GM12878 (cell line): ENCODE data around the gene GNPTAB. TPM values are rescaled to one million over a fixed set of nuclear protein-coding genes. Genes with fewer than 3 reads are reported as not detected.
"Not testable (repeated sequence)": the region's sequence is repeated elsewhere in the genome, so short reads cannot be mapped to it uniquely, and the experiment has no call there.

Experiments
- ATAC-seq: fragments of 200-7000 bp; cut with Tn5 transposase; 3 replicates; pipeline ENCODE4 v1.9.1; 2020; ENCODE audit warnings: mild to moderate bottlenecking, moderate library complexity
- BruUV-seq: library from RNA; stranded (reverse); fragments of 400-500 nt; replicated peaks from 2 replicates; lab custom pipeline; 2021; lab: Mats Ljungman, UMichigan
- CTCF ChIA-PET: fragments of 300-600 bp; sonication (Branson Sonifier 250); formaldehyde crosslinking; extraction: SDS; loops from one replicate; lab custom pipeline; 2021; ENCODE audit warnings: inconsistent platforms; lab: Yijun Ruan, JAX
- POLR2A ChIA-PET: fragments of 350-600 bp; formaldehyde crosslinking; extraction: SDS; loops from one replicate; lab custom pipeline; 2021; ENCODE audit warnings: inconsistent platforms; lab: Charles Lee
- RAD21 ChIA-PET: fragments of 300-600 bp; sonication (Branson Sonifier 250); formaldehyde crosslinking; loops from one replicate; lab custom pipeline; 2023; ENCODE audit warnings: antibody characterized with exemption; ENCODE audit not compliant: unreplicated experiment; lab: Charles Lee
- SMC1A ChIA-PET: fragments of 300-600 bp; sonication (Branson Sonifier 250); formaldehyde crosslinking; loops from one replicate; lab custom pipeline; 2023; ENCODE audit not compliant: unreplicated experiment, uncharacterized antibody; lab: Charles Lee
- DNase-seq: peaks from one replicate; pipeline ENCODE4 v3.0.0-alpha.2; 2011; ENCODE audit warnings: low read depth, low spot score
- FAIRE-seq: peaks from 3 replicates; lab custom pipeline; 2011; peaks lifted over from hg19 to GRCh38; lab: Jason Lieb, UNC
- H2AFZ ChIP-seq: 2 replicates; pipeline ENCODE4 v1.6.0; 2011; ENCODE audit warnings: low read depth, low read length, control low read depth; ENCODE audit not compliant: control insufficient read depth
- H3K27ac ChIP-seq: 2 replicates; pipeline ENCODE4 v1.5.1; 2011; ENCODE audit warnings: control low read depth; ENCODE audit not compliant: control insufficient read depth, insufficient read depth
- H3K27me3 ChIP-seq, 2 experiments: replicated peaks in 1 of 2; 2 replicates each; pipeline versions ENCODE4 v1.6.0 to v1.6.1; 2011; ENCODE audit warnings: low read length in 1 of 2; ENCODE audit not compliant: control insufficient read depth in 2 of 2, insufficient read depth in 2 of 2
- H3K36me3 ChIP-seq, 2 experiments: 2 replicates each; pipeline ENCODE4 v1.5.1; 2011; ENCODE audit warnings: low read length in 1 of 2; ENCODE audit not compliant: control insufficient read depth in 2 of 2, insufficient read depth in 2 of 2
- H3K4me1 ChIP-seq: 2 replicates; pipeline ENCODE4 v1.6.1; 2011; ENCODE audit warnings: mild to moderate bottlenecking, low read length, moderate library complexity, mixed read lengths; ENCODE audit not compliant: control insufficient read depth, insufficient read depth
- H3K4me2 ChIP-seq: 2 replicates; pipeline ENCODE4 v1.6.0; 2011; ENCODE audit warnings: control low read depth; ENCODE audit not compliant: control insufficient read depth, insufficient read depth
- H3K4me3 ChIP-seq: fragments of 200-600 bp; sonication (generic); 2 replicates; pipeline ENCODE4 v1.5.1; 2016
- H3K79me2 ChIP-seq: 2 replicates; pipeline ENCODE4 v1.6.0; 2011; ENCODE audit warnings: low read length; ENCODE audit not compliant: control insufficient read depth, insufficient read depth
- H3K9ac ChIP-seq: 2 replicates; pipeline ENCODE4 v1.8.0; 2011; ENCODE audit warnings: low read length, control low read depth, mixed read lengths; ENCODE audit not compliant: control insufficient read depth, insufficient read depth
- H3K9me3 ChIP-seq: replicated peaks from 3 replicates; pipeline ENCODE4 v1.5.1; 2011; ENCODE audit warnings: mild to moderate bottlenecking, low read length; ENCODE audit not compliant: control insufficient read depth, insufficient read depth
- H4K20me1 ChIP-seq: 2 replicates; pipeline ENCODE4 v1.6.0; 2011; ENCODE audit not compliant: control insufficient read depth, insufficient read depth
- BCL11A ChIP-seq: IDR thresholded peaks from 2 replicates; pipeline ENCODE4 v1.6.1; 2011; ENCODE audit warnings: low read depth, low read length
- WGBS: methylation state at CpG from one replicate; pipeline ENCODE4 v1.1.6; 2016; ENCODE audit warnings: low lambda C conversion rate; ENCODE audit not compliant: insufficient replicate concordance, insufficient coverage; ENCODE audit errors: missing lambda C conversion rate; 5-methylcytosine and 5-hydroxymethylcytosine counted together
- in situ Hi-C: fragments of 300-500 bp; cut with MboI; formaldehyde crosslinking; loops from 9 replicates; pipeline ENCODE4 v1.14.3; 2018; ENCODE audit warnings: mixed read lengths
- intact Hi-C: fragments of 100-400 bp; cut with micrococcal nuclease; formaldehyde crosslinking; loops from one replicate; pipeline ENCODE4 v1.14.2; 2022; ENCODE audit not compliant: unreplicated experiment
- polyA plus RNA-seq, 11 experiments: library from polyadenylated mRNA; depleted of rRNA in 4 of 11; unstranded in 6 of 11; stranded (reverse) in 5 of 11; fragments of >200 nt; fragmentation: Nextera tagmentation in 4 of 11; fragmentation: Illumina TruSeq in 1 of 11; extraction: Ambion mirVana in 4 of 11; extraction: Trizol in 1 of 11; gene quantifications; 1 replicate in 1 of 11; 2 replicates in 10 of 11; pipeline versions ENCODE4 v1.2.1 to v1.2.3, GENCODE V29; 2011 to 2016; ENCODE audit warnings: inconsistent platforms in 2 of 11, missing spikeins in 2 of 11, low read depth in 1 of 11
- total RNA-seq, 4 experiments: library from RNA; depleted of rRNA in 3 of 4; stranded (reverse); fragments of >200 nt in 3 of 4; fragmentation: Illumina TruSeq in 1 of 4; extraction: Trizol in 1 of 4; gene quantifications; 2 replicates each; pipeline versions ENCODE4 v1.2.1 to v1.2.3, GENCODE V29; 2013 to 2021

GNPTAB gene
- total and polyA plus RNA-seq, 10 of the 15 experiments (the other 5 are each of a cell fraction or from before 2014, with no cell fraction given) = 9.8 to 38.9 (median 35.3) TPM

- H3K4me2 ChIP-seq, H3K27ac ChIP-seq, H3K27me3 ChIP-seq, H2AFZ ChIP-seq, in situ Hi-C loops, H4K20me1 ChIP-seq, H3K9ac ChIP-seq, POLR2A ChIA-PET, H3K9me3 ChIP-seq, H3K4me3 ChIP-seq, H3K79me2 ChIP-seq, H3K36me3 ChIP-seq, ATAC-seq, FAIRE-seq, BruUV-seq, DNase-seq, CTCF ChIA-PET, intact Hi-C loops, RAD21 ChIA-PET, H3K4me1 ChIP-seq: not testable (repeated sequence)
- SMC1A ChIA-PET = interaction anchor here (1.5 kb wide), 1 partner anchor 9 kb away, joined by 5 read pairs; no protein-coding TSS in a partner anchor
- WGBS = 93% methylated on average over 5 of the region's 5 CpGs
Measured at GRCh38 chr12:101734482-101734881, 96.3 kb downstream of the GNPTAB start.

GRCh38 chr12:101733166-101733565, 97.6 kb downstream of the GNPTAB start:
- H4K20me1 ChIP-seq = no peaks in the 10 kb centered on the region
- ATAC-seq (peak; percentile 49; the same call in 2 of the 3 replicates), DNase-seq (no peak), FAIRE-seq (no peak)
- H3K4me3 ChIP-seq = no peak overlapping the region
- BruUV-seq = no TSS peak
- H3K4me2 ChIP-seq = no peak overlapping the region
- no peak overlapping the region for H2AFZ ChIP-seq
- no peaks in the 10 kb centered on the region for H3K27me3 ChIP-seq
- no peak overlapping the region for H3K9ac ChIP-seq
- SMC1A ChIA-PET = interaction anchor here (1.0 to 1.5 kb wide), 3 partner anchors 10 to 20 kb away, joined by 3 to 6 read pairs (median 5); no protein-coding TSS in a partner anchor
- CTCF ChIA-PET = interaction anchor here (0.9 kb wide), 1 partner anchor 14 kb away, joined by 3 read pairs; no protein-coding TSS in a partner anchor
- POLR2A ChIA-PET = no interaction called here
- in situ Hi-C loops (no loop called here), intact Hi-C loops (no loop called here)
- no peaks in the 10 kb centered on the region for H3K9me3 ChIP-seq
- H3K27ac ChIP-seq = no peak overlapping the region
- no peaks in the 10 kb centered on the region for H3K36me3 ChIP-seq
- WGBS = 34% methylated on average over 2 of the region's 2 CpGs
- RAD21 ChIA-PET = no interaction called here
- TF ChIP-seq BCL11A = no peak
- H3K4me1 ChIP-seq = no peaks in the 10 kb centered on the region
- H3K79me2 ChIP-seq = no peaks in the 10 kb centered on the region
